GM23338 (cell line): ENCODE data around the gene MACROD1.

Experiments
- CREB1 ChIP-seq: fragments of 250-450 bp; sonication (Bioruptor Pico); IDR thresholded peaks from 2 replicates; pipeline ENCODE4 v1.5.0; 2020; ENCODE audit warnings: low read depth, mild to moderate bottlenecking, moderate library complexity
- CTCF ChIP-seq, 2 experiments: fragments of 200-600 bp in 1 of 2; sonication (generic) in 1 of 2; conservative IDR thresholded peaks; 2 replicates each; pipeline versions ENCODE4 v1.5.1 to v1.6.1; 2016 to 2017; ENCODE audit warnings: antibody characterized with exemption in 2 of 2, low read depth in 2 of 2, mild to moderate bottlenecking in 2 of 2, moderate library complexity in 1 of 2
- ETS1 ChIP-seq: IDR thresholded peaks from 2 replicates; pipeline ENCODE4 v1.6.1; 2016; ENCODE audit warnings: antibody characterized with exemption
- EZH2 ChIP-seq: fragments of 200-600 bp; sonication (generic); IDR thresholded peaks from one replicate; pipeline ENCODE4 v1.8.0; 2017; ENCODE audit warnings: antibody characterized with exemption, mild to moderate bottlenecking, low read depth; ENCODE audit not compliant: unreplicated experiment
- EZH2phosphoT487 ChIP-seq: fragments of 200-600 bp; sonication (generic); IDR thresholded peaks from one replicate; pipeline ENCODE4 v1.8.1; 2018; ENCODE audit warnings: antibody characterized with exemption; ENCODE audit not compliant: unreplicated experiment
- POLR2AphosphoS5 ChIP-seq: IDR thresholded peaks from 2 replicates; pipeline ENCODE4 v1.6.1; 2016; ENCODE audit warnings: antibody characterized with exemption, low read depth
- STAT1 ChIP-seq: IDR thresholded peaks from one replicate; pipeline ENCODE4 v1.6.1; 2016; ENCODE audit warnings: antibody characterized with exemption; ENCODE audit not compliant: unreplicated experiment
- ZNF114 ChIP-seq: fragments of 250-450 bp; sonication (Bioruptor Pico); IDR thresholded peaks from 2 replicates; pipeline ENCODE4 v1.5.0; 2020; ENCODE audit warnings: mild to moderate bottlenecking, moderate library complexity

GRCh38 chr11:64117763-64118459, 48.0 kb downstream of the MACROD1 start:
- no peak for TF ChIP-seq ZNF114 (CRISPR knock-in tag)
- TF ChIP-seq POLR2AphosphoS5 = no peak
- 0 out of 4 replicates have a peak, but pooled peaks of 1 of the 2 experiments have one; percentile 7 for TF ChIP-seq CTCF (conservative IDR thresholded peaks at IDR 0.05; ENCODE audit: low read depth in 2 of 2)
- TF ChIP-seq ETS1 = no peak
- no peak for TF ChIP-seq EZH2
- TF ChIP-seq CREB1 = no peak
- TF ChIP-seq STAT1 = no peak
- TF ChIP-seq EZH2phosphoT487 = no peak
